Pancreas (tissue), 10 donors: ENCODE data around the gene NELFB. TPM values are rescaled to one million over a fixed set of nuclear protein-coding genes. Genes with fewer than 3 reads are reported as not detected.
"Not testable (repeated sequence)": the region's sequence is repeated elsewhere in the genome, so short reads cannot be mapped to it uniquely, and the experiment has no call there.

ENCODE experiments used
- ATAC-seq, 4 donors: fragments of 200-7000 bp; cut with Tn5 transposase; one replicate each; pipeline versions ENCODE4 v1.8.0 to v1.9.1; 2020; ENCODE audit warnings: mild to moderate bottlenecking in 4 of 4, moderate library complexity in 4 of 4
- DNase-seq, 6 donors: peaks; one replicate each; pipeline ENCODE4 v3.0.0-alpha.2; 2020
- FAIRE-seq: peaks from 2 replicates; lab custom pipeline; 2012; peaks lifted over from hg19 to GRCh38; lab: Jason Lieb, UNC
- H3K27ac ChIP-seq, 4 donors: fragments of 200-600 bp; sonication (generic); 1 replicate in 3 of 4; 2 replicates in 1 of 4; pipeline versions ENCODE4 v1.5.0 to v1.8.0; 2020
- H3K27me3 ChIP-seq, 4 donors: fragments of 200-600 bp; one replicate each; pipeline ENCODE4 v1.8.0; 2021
- H3K36me3 ChIP-seq, 3 donors: fragments of 200-600 bp; sonication (generic) in 1 of 3; one replicate each; pipeline versions ENCODE4 v1.5.0 to v1.8.0; 2020 to 2021
- H3K4me1 ChIP-seq, 3 donors: fragments of 200-600 bp; one replicate each; pipeline ENCODE4 v1.8.0; 2021
- H3K4me3 ChIP-seq, 4 donors: fragments of 200-600 bp; sonication (generic) in 2 of 4; one replicate each; pipeline versions ENCODE4 v1.5.0 to v1.8.0; 2020 to 2021
- H3K9me3 ChIP-seq, 4 donors: fragments of 200-600 bp; one replicate each; pipeline ENCODE4 v1.8.0; 2021
- WGBS, 2 donors: extraction: QIAGEN DNeasy Blood & Tissue Kit; methylation state at CpG; one replicate each; pipeline ENCODE4 v1.1.7; 2013; 5-methylcytosine and 5-hydroxymethylcytosine counted together
- intact Hi-C, 3 donors: fragments of 100-400 bp; cut with DNase I; formaldehyde crosslinking; loops; one replicate each; pipeline versions ENCODE4 v1.11.1 to v1.14.2; 2022
- polyA plus RNA-seq, 2 donors: library from polyadenylated mRNA; stranded (reverse); fragments of 200-250 nt; gene quantifications; one replicate each; pipeline ENCODE4 v1.2.3, GENCODE V29; 2013
- total RNA-seq, 6 donors: library from RNA; stranded (reverse); fragmentation: NEBNext Ultra II Directional in 4 of 6; extraction: Animal tissue kit (Norgen Biotek cat#: 25700) in 4 of 6; gene quantifications; one replicate each; pipeline versions ENCODE4 v1.2.1 to v1.2.4, GENCODE V29; 2021 to 2023
- TF ChIP-seq, protein P1 (sequence below), 4 donors: fragments of 200-600 bp; sonication (generic) in 3 of 4; IDR thresholded peaks; one replicate each; pipeline versions ENCODE4 v1.5.0 to v1.8.0; 2021; ENCODE audit warnings: antibody characterized with exemption in 4 of 4
- donor health status: healthy with polysubstance abuse.
- donor health status: DM: no; HTN: no; CAD: no; lungs with moderate emphysema.
- donor health status: DM: no; HTN: no; CAD: no.
- donor health status: control.
- donor health status: control.
- donor health status: Bipolar disorder and iron deficiency.
- donor health status: DM: yes; HTN: yes; CAD: no.
- donor health status: DM: no; HTN: no; CAD: no.
- donor health status: DM: no; HTN: no; CAD: no.
- donor health status: DM: yes; HTN: yes; CAD: no.

Gene NELFB
- total and polyA plus RNA-seq, 8 donors: 22.3 to 34.2 (median 29.5) TPM

GRCh38 chr9:137256856-137257255 is 1.7 kb downstream of the NELFB start:
- no peak overlapping the region for H3K4me3 ChIP-seq
- no peak for DNase-seq
- H3K27me3 ChIP-seq: no peaks in the 10 kb centered on the region
- FAIRE-seq: no peak
- intact Hi-C loops: no loop called here
- 88 to 90% methylated on average over 15 of the region's 15 CpGs for WGBS, 2 donors
- no peak for ATAC-seq
- H3K9me3 ChIP-seq: no peaks in the 10 kb centered on the region
- H3K4me1 ChIP-seq: peaks cover 3 to 17% (median 10%) of the 10 kb centered on the region in 3 donors
- TF ChIP-seq, protein P1, sequence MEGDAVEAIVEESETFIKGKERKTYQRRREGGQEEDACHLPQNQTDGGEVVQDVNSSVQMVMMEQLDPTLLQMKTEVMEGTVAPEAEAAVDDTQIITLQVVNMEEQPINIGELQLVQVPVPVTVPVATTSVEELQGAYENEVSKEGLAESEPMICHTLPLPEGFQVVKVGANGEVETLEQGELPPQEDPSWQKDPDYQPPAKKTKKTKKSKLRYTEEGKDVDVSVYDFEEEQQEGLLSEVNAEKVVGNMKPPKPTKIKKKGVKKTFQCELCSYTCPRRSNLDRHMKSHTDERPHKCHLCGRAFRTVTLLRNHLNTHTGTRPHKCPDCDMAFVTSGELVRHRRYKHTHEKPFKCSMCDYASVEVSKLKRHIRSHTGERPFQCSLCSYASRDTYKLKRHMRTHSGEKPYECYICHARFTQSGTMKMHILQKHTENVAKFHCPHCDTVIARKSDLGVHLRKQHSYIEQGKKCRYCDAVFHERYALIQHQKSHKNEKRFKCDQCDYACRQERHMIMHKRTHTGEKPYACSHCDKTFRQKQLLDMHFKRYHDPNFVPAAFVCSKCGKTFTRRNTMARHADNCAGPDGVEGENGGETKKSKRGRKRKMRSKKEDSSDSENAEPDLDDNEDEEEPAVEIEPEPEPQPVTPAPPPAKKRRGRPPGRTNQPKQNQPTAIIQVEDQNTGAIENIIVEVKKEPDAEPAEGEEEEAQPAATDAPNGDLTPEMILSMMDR (IDR thresholded peaks at IDR 0.05): no peak
- no peak overlapping the region for H3K27ac ChIP-seq
- H3K36me3 ChIP-seq: no peaks in the 10 kb centered on the region

- H3K9me3 ChIP-seq, H3K4me1 ChIP-seq, intact Hi-C loops, FAIRE-seq, H3K36me3 ChIP-seq, H3K27me3 ChIP-seq, H3K27ac ChIP-seq, H3K4me3 ChIP-seq: not testable (repeated sequence)
- ATAC-seq (peak; percentile 33 to 47 (median 46)), DNase-seq (peak in 3 of 6 donors; percentile 35 to 61 (median 54))
- TF ChIP-seq, protein P1 (IDR thresholded peaks at IDR 0.05): peak; percentile 25 to 45 (median 36)
- 26 to 31% methylated on average over 14 to 15 of the region's 15 CpGs for WGBS, 2 donors
Observed at GRCh38 chr9:137262173-137262908, 7.2 kb downstream of the NELFB start.

DNA sequence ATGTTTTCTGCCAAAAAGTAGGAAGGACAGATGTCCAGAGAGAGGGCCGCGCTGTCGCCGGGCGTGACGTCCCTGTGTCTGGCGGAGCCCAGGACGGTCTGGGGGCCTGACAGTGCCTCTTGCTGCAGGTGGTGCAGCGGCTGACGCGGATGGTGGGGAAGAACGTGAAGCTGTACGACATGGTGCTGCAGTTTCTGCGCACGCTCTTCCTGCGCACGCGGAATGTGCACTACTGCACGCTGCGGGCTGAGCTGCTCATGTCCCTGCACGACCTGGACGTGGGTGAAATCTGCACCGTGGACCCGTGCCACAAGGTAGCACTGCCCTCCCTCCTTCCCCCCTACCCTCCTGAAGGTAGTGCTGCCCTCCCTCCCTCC is 7.8 kb downstream of the NELFB start:
- TF ChIP-seq, protein P1 (IDR thresholded peaks at IDR 0.05): no peak
- ATAC-seq (peak in 3 of 4 donors; percentile 8 to 15 (median 9)), FAIRE-seq (no peak), DNase-seq (peak in 2 of 6 donors; percentile 48 to 51)
- Histone ChIP-seq H3K9me3 (no peaks in the 10 kb centered on the region), H3K27me3 (no peaks in the 10 kb centered on the region), H3K36me3 (peaks cover 0 to 5% (median 0%) of the 10 kb centered on the region in 3 donors), H3K27ac (no peak overlapping the region), H3K4me1 (no peaks in the 10 kb centered on the region), H3K4me3 (no peak overlapping the region)
- 85 to 89% methylated on average over 24 of the region's 24 CpGs for WGBS, 2 donors
- intact Hi-C loops: no loop called here

DNA sequence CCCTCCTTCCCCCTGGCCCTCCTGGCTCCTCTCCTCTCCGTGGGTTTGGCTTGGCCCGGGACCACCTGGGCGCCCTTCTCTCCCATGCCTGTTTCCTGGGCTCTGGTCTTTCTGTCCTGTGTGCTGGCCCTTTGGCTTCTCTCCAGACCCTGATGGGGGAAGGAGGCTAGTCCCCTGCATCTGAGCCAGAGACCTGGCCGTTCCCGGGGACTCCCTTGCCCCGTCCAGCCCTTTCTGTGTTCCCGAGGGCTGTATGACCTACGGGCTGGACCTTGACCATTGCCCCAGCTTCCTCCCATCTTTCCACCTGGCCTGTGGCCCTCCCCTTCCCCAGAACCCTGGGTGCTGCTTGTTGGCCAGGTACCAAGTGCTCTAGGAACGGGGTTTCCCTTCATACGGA is 8.4 kb downstream of the NELFB start:
- 79 to 84% methylated on average over 10 of the region's 10 CpGs for WGBS, 2 donors
- TF ChIP-seq, protein P1 (IDR thresholded peaks at IDR 0.05): no peak
- H3K27me3 ChIP-seq: no peaks in the 10 kb centered on the region
- ATAC-seq: no peak
- FAIRE-seq: no peak
- H3K4me1 ChIP-seq: peaks cover 2 to 3% (median 2%) of the 10 kb centered on the region in 3 donors
- H3K36me3 ChIP-seq: peaks cover 0 to 5% (median 0%) of the 10 kb centered on the region in 3 donors
- H3K4me3 ChIP-seq: no peak overlapping the region
- H3K9me3 ChIP-seq: no peaks in the 10 kb centered on the region
- DNase-seq: peak in 1 of 6 donors; percentile 42
- intact Hi-C loops: no loop called here
- no peak overlapping the region for H3K27ac ChIP-seq

DNA sequence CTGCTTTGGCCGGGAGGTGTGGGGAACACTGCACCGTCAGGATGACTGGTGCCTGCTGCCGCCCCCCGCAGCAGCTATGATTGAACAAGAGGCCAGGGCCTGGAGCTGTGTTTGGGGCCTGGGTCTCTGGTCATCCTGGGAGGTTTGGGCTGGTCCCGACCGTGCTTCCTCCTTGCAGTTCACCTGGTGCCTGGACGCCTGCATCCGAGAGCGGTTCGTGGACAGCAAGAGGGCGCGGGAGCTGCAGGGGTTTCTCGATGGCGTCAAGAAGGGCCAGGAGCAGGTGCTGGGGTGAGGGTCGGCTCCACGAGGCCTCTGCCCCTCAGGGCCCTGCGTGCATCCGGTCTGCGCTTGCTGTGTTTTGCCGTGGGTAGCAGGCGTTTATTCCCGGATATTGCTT is 8.9 kb downstream of the NELFB start:
- TF ChIP-seq, protein P1 (IDR thresholded peaks at IDR 0.05): no peak
- peak in 1 of 6 donors; percentile 23 for DNase-seq
- Histone ChIP-seq H3K9me3 (no peaks in the 10 kb centered on the region), H3K4me3 (no peak overlapping the region), H3K27me3 (no peaks in the 10 kb centered on the region), H3K27ac (no peak overlapping the region), H3K36me3 (peaks cover 0 to 5% (median 0%) of the 10 kb centered on the region in 3 donors), H3K4me1 (peaks cover 7 to 8% (median 8%) of the 10 kb centered on the region in 3 donors)
- WGBS, 2 donors: 93 to 94% methylated on average over 22 of the region's 22 CpGs
- no peak for ATAC-seq
- intact Hi-C loops: no loop called here
- FAIRE-seq: no peak
